Measurements from ENCODE around the gene RNF149. TPM values are rescaled to one million over a fixed set of nuclear protein-coding genes. Genes with fewer than 3 reads are reported as not detected.

The RNF149 gene
- total RNA-seq, 2 experiments from 2014 or later: 139 to 150 TPM

GRCh38 chr2:101267671-101268656 is 40.5 kb downstream of the RNF149 start:
- H3K4me3 Mint-ChIP-seq: no peak overlapping the region
- H3K9me3 Mint-ChIP-seq: no peaks in the 10 kb centered on the region
- Histone ChIP-seq H3K9me3 (ENCODE audit: control insufficient read depth in 1 of 2, insufficient read depth in 1 of 2, low read length in 2 of 2) (no peaks in the 10 kb centered on the region), H3K36me3 (ENCODE audit: insufficient read depth, low read length) (peaks cover 92% of the 10 kb centered on the region), H3K27me3 (ENCODE audit: control insufficient read depth in 1 of 2, insufficient read depth in 2 of 2, low read length in 2 of 2) (no peaks in the 10 kb centered on the region), H3K4me1 (ENCODE audit: insufficient read depth, low read length) (peaks cover 3% of the 10 kb centered on the region), H3K27ac (ENCODE audit: low read depth in 1 of 2, low read length in 2 of 2) (no peak overlapping the region), H3K4me3 (ENCODE audit: low read length) (no peak overlapping the region)
- no peak for TF ChIP-seq CTCF (IDR thresholded peaks at IDR 0.05)
- H3K27me3 Mint-ChIP-seq: no peaks in the 10 kb centered on the region
- H3K27ac Mint-ChIP-seq: peak overlapping the region; percentile 81
- peaks cover 92% of the 10 kb centered on the region for H3K36me3 Mint-ChIP-seq (ENCODE audit: low read depth)
- ATAC-seq (ENCODE audit: poor library complexity) (no peak), DNase-seq (no peak)
- peaks cover 64% of the 10 kb centered on the region for H3K4me1 Mint-ChIP-seq (ENCODE audit: low read depth)
- intact Hi-C loops (cut with DNase I, micrococcal nuclease): no loop called here
- POLR2A ChIA-PET: interaction anchor here (0.8 to 4.1 kb wide), 4 partner anchors 11 to 41 kb away, joined by 3 to 21 read pairs (median 4); partner anchors contain the start of genes CNOT11 and RNF149
- CTCF ChIA-PET: interaction anchor here (0.6 to 1.1 kb wide), 2 partner anchors 15 to 27 kb away, joined by 3 read pairs; no protein-coding TSS in a partner anchor

- peaks cover 90% of the 10 kb centered on the region for H3K36me3 ChIP-seq (ENCODE audit: insufficient read depth, low read length)
- POLR2A ChIA-PET: interaction anchor here (1.7 to 4.1 kb wide), 2 partner anchors 13 kb away, joined by 5 to 21 read pairs; partner anchors contain the start of gene CNOT11
- no peak overlapping the region for H3K4me3 ChIP-seq (ENCODE audit: low read length)
- no peaks in the 10 kb centered on the region for H3K27me3 ChIP-seq (ENCODE audit: control insufficient read depth in 1 of 2, insufficient read depth in 2 of 2, low read length in 2 of 2)
- Mint-ChIP-seq H3K27me3 (no peaks in the 10 kb centered on the region), H3K36me3 (ENCODE audit: low read depth) (peaks cover 87% of the 10 kb centered on the region), H3K4me1 (ENCODE audit: low read depth) (peaks cover 61% of the 10 kb centered on the region), H3K27ac (peak overlapping the region; percentile 57), H3K9me3 (no peaks in the 10 kb centered on the region), H3K4me3 (no peak overlapping the region)
- H3K27ac ChIP-seq (ENCODE audit: low read depth in 1 of 2, low read length in 2 of 2): peak overlapping the region in 1 of 2 donors; percentile 4
- TF ChIP-seq CTCF (IDR thresholded peaks at IDR 0.05): no peak
- H3K9me3 ChIP-seq (ENCODE audit: control insufficient read depth in 1 of 2, insufficient read depth in 1 of 2, low read length in 2 of 2): no peaks in the 10 kb centered on the region
- intact Hi-C loops (cut with DNase I, micrococcal nuclease): no loop called here
- CTCF ChIA-PET: interaction anchor here (0.7 kb wide), 1 partner anchor 15 kb away, joined by 3 read pairs; no protein-coding TSS in a partner anchor
- DNase-seq (no peak), ATAC-seq (ENCODE audit: poor library complexity) (no peak)
- no peaks in the 10 kb centered on the region for H3K4me1 ChIP-seq (ENCODE audit: insufficient read depth, low read length)
These were observed 42.5 kb downstream of the RNF149 start for GRCh38 chr2:101265893-101266499.

- no peak overlapping the region for H3K4me3 ChIP-seq (ENCODE audit: low read length)
- ChIA-PET CTCF (no interaction called here), POLR2A (interaction anchor here (1.7 kb wide), 1 partner anchor 11 kb away, joined by 5 read pairs; no protein-coding TSS in a partner anchor)
- peaks cover 87% of the 10 kb centered on the region for H3K36me3 ChIP-seq (ENCODE audit: insufficient read depth, low read length)
- TF ChIP-seq CTCF (IDR thresholded peaks at IDR 0.05): no peak
- Mint-ChIP-seq H3K9me3 (no peaks in the 10 kb centered on the region), H3K4me1 (ENCODE audit: low read depth) (peaks cover 57% of the 10 kb centered on the region), H3K27ac (peak overlapping the region; percentile 75), H3K36me3 (ENCODE audit: low read depth) (peaks cover 86% of the 10 kb centered on the region), H3K4me3 (peak overlapping the region; percentile 58), H3K27me3 (no peaks in the 10 kb centered on the region)
- no peaks in the 10 kb centered on the region for H3K27me3 ChIP-seq (ENCODE audit: control insufficient read depth in 1 of 2, insufficient read depth in 2 of 2, low read length in 2 of 2)
- no peaks in the 10 kb centered on the region for H3K4me1 ChIP-seq (ENCODE audit: insufficient read depth, low read length)
- H3K27ac ChIP-seq (ENCODE audit: low read depth in 1 of 2, low read length in 2 of 2): peak overlapping the region in 1 of 2 donors; percentile 13
- DNase-seq (no peak), ATAC-seq (ENCODE audit: poor library complexity) (no peak)
- H3K9me3 ChIP-seq (ENCODE audit: control insufficient read depth in 1 of 2, insufficient read depth in 1 of 2, low read length in 2 of 2): no peaks in the 10 kb centered on the region
- intact Hi-C loops (cut with DNase I, micrococcal nuclease): no loop called here
These were observed 44.1 kb downstream of the RNF149 start for GRCh38 chr2:101264360-101264939.
